ENCODE results near the gene HSPH1.

Gene HSPH1

GRCh38 chr13:31175847-31176532 lies 14.3 kb upstream of the HSPH1 start:
- no peak for DNase-seq

DNA sequence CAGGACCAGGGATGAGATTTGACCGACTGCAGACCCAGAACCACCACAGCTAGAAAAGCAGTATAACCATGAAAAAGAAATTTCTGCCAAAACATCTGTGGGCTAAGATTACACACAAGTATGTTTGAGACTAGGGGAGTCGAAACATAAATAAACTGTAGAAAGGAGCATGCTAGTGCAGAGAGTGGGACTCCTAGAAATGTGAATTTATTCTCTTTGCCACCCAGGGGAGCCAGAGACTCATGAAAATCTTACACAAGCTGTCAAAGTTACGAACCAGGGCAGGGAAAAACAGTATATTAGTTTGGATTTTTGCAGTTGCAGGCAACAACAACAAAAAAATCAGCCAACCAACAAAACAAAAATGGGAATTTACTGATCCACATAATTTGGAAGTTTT lies 12.3 kb upstream of the HSPH1 start:
- no peak for DNase-seq

DNA sequence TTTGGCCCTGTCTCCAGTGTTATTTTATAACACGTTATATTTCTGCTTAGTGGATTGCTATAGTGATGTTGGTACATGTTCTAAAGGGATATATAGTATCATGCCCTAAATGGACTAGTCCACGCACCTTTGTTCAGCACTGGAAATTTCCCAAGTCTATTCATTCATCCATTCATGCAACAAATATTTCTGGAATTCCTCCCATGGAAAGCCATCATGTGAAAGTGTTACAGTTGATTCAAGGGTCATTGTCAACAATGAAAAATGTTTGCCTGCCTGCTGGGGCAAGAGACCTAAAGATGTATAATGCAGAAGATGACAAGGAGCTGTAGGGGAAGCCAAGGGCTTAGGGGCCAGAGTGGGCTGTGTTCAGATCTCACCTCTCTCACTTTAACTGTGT lies 10.8 kb upstream of the HSPH1 start:
- no peak for DNase-seq

GRCh38 chr13:31172001-31172400 lies 10.3 kb upstream of the HSPH1 start:
- no peak for DNase-seq

DNA sequence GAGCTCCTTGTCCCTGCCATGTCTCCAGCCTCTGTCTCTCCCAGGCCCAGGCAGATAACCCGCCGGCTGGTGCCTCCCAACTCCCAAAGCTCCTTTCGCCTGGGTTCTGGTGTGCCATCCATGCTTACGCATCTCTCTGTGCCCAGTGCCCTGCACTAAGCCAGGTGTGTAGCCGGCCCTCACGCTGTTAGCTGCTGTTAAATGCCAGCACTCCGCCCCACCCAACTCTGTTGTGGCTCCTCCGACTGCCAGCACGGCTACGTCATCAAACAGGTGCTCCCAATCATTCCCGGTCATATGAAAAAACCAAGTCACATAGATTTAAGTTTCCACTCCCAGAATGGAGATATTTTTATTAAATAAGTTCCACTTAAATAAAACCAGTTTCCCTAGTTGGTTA lies 7.0 kb upstream of the HSPH1 start:
- no peak for DNase-seq

- DNase-seq, result no peak
Measured at GRCh38 chr13:31168166-31168565, 6.5 kb upstream of the HSPH1 start.

DNA sequence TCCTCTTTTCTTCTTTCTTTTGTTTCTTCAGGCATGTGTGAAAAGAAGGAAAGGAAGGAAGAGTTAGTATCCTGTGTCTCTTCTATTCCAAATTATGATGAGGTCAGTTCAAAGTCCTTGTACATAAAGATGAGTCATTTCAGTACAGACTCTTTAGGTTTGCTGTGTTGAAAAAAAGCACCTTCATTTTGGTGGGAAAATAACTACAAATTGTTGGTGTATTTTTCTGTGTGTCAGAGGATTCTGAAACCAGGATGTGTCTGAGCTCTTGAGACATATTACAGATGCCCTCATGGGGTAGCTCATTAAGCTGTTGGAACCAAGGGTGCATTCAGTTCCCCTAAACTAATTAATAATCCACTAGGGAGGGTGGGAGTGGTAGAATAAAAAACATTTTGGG lies 5.8 kb upstream of the HSPH1 start:
- no peak for DNase-seq

DNA sequence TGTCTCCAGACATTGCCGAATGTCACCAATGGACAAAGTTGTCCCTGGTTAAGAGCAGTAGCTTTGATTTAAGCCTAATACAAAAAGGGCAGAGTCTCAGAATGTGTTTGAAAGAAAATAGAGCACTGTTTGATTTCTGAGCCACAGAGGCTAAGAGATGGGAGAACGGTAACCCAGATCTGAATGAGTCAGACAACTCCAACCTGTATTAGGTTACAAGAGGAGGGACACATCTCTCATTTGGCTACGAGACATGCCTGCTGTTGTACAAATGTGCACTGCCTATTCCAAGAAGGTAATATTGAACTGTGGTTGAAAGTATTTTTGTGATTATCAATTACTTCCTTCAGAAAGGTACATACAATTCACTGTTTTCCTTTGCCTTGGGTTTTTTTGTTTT lies 4.9 kb upstream of the HSPH1 start:
- no peak for DNase-seq

DNA sequence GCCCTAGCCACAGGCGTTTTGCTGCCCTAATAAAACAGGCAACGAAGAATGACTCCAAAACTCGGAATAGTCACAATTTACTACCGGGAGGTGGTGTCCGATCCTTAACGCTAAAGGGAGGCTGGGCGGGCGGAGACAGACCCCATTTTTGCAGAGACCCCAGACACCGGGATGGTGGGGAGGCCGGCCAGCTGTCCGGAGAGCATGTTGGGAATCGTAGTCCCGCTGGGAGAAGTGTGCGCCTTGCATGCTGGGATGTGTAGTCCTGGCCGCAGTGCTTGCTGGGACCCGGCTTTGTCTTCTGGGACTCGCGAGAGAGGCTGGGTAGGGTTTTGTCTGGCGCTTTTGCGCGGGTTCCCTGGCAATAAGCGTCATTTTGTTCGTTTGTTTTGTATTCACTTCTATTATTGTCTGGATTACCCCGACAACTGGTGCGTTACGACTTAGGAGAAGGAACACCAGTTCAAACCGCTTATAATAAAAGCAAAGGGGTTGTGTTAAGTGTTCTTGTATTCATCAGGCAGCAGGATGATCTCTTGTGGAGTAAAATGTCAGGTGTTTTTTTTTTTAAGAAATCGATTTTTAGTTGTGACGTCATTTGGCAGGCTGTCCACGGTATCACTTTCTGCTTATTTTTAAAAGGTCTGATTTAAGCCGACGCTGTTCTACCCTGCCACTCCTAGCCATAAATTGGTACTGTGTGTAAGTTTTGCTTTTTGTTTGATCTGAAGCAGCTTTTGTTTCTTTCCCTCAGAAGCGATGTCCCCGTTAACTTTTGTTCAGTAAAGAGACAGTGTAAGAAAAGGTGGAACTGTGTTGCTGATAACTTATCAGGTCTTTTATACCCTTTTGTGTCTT lies 676 bp upstream of the HSPH1 start:
- DNase-seq, result peak; percentile 98

- DNase-seq, result peak; percentile 65
Measured at GRCh38 chr13:31160857-31161556, 697 bp downstream of the HSPH1 start.

GRCh38 chr13:31159306-31159705 lies 2.4 kb downstream of the HSPH1 start:
- no peak for DNase-seq

GRCh38 chr13:31154939-31155338 lies 6.8 kb downstream of the HSPH1 start:
- no peak for DNase-seq

- no peak for DNase-seq
Measured at GRCh38 chr13:31151837-31152236, 9.9 kb downstream of the HSPH1 start.

DNA sequence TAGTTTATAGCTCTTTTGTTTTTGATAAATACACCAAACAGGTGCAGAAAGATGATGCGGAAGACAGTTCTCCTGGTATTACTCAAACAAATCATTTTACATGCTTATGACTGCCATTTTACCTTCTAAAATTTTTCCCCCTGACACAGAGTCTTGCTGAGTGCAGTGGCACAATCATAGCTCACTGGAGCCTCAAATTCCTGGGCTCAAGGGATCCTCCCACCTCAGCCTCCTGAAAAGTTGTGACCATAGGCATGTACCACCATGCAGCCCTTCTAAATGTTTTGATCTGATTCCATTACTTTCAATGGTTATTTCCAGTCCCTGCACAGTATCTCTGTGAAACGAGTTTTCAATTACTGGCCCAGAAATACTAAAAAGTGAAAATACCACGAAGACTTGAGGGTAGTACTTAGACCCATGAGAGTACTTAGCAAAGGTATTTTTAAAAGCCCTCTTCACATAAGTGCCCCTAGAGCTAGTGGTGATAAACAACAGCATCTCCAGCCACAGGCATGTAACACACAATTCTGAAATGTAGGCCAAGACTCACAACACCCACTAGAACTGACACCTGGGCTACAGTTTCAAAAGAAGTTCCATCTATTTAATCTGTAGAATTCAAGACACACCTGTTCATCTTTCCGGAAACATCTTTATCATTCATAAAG lies 11.3 kb downstream of the HSPH1 start:
- DNase-seq, result no peak

DNA sequence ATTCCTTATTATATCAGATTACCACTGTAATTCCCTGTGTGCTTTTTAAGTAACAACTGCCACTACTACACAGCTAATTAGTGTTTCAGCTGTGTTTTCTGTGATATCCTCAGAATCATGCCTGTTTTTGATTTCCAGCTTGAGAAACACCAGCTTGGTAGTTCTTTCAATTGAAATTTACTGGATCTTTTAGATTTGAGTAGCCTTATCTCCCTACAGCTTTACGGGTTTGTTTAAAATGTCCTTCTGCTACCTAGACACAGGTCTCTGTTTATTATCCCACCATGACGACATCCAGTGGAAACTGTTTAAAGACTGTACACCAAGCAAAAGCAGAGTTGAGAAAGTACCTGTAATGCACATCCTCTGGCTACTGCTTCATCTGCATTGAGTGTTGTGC lies 12.1 kb downstream of the HSPH1 start:
- DNase-seq, result no peak

- no peak for DNase-seq
Measured at GRCh38 chr13:31145417-31145816, 16.3 kb downstream of the HSPH1 start.

- no peak for DNase-seq
Measured at GRCh38 chr13:31138515-31138914, 23.2 kb downstream of the HSPH1 start.

GRCh38 chr13:31136724-31137123 lies 25.0 kb downstream of the HSPH1 start:
- no peak for DNase-seq

DNA sequence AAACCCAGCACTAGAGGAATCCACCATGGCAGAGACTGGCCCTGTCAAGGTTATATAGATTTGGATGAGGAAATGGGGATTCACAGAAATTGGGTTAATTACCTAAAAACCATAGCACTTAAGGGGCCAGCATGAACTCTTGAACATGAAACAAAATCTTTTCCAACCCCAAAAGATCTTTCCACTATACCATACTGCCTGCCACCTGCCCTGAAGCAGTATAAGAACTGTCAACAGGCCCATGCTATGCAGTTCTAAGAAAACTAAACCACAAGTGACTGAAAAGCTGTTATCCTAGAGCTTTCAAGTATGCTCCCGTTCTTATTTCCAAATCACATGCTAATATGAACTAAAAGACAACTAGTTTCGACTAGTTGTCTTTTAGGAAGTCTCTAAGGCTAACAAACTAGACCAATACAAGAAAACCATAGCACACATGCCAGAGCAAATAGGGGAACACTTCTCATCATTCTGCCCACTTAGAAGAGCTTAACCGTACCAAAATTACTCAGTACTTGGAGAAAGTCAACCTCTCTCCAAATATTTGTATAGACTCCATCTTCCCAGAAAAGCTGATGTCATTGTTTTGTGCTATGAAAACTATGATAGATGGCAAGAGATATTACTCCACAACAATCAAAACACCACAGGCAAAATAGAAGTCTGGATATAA lies 27.5 kb downstream of the HSPH1 start:
- no peak for DNase-seq

- DNase-seq, result no peak
Measured at GRCh38 chr13:31133621-31134020, 28.1 kb downstream of the HSPH1 start.

DNA sequence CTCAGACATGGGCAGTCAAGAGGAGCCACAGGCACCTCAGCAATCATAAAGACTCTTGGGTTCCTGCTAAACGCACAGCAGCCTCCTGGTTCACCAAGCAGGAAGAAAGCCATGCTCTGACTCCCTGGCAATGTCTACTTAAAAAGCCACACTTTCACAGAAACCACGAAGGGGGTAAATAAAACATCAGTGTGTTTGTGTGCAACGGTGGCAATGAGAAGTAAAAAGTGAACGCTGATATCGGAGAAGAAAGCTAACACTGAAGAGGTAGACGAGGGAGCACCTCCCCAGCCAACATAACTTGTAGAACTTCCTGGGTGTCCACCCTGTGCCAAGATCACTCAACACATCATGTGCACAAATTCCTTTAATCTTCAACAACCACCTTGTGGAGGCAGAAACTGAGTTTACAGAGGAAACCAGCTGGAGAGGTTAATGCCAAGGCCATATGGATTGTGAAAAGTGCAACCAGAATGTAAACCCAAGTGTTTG lies 30.2 kb downstream of the HSPH1 start:
- no peak for DNase-seq

- no peak for DNase-seq
Measured at GRCh38 chr13:31129419-31129818, 32.3 kb downstream of the HSPH1 start.

DNA sequence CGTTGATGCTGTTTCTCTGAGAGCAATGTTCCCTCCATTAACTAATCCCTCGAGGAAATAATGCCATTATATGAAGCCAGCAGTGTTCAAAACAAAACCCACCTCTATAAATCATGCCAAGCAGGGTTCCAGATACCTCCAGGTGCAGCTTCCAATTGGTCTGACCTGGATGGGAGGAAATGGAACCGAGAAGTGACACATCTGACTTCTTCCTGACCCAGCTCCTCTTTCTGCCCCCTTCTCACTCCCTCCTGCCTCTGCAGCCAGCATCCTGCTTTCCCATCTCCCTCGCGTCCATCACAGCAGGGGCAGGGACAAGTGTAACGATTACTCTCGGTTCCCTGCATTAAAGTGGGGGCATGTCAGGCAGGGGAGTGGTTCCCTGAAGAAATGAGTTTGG lies 37.5 kb downstream of the HSPH1 start:
- no peak for DNase-seq

Measured in CD4-positive, alpha-beta T cell treated with Interleukin-12 subunit alpha and Interleukin-12 subunit beta, for 1 hour (primary cell).